Retinal pigment epithelial cell (primary cell): ENCODE measurements around the gene GUCA2A.

Source experiments
- DNase-seq: peaks from one replicate; pipeline ENCODE4 v3.0.0-alpha.2; 2010; ENCODE audit warnings: low read depth
- H3K4me3 ChIP-seq: 2 replicates; pipeline ENCODE4 v1.5.1; 2011; ENCODE audit warnings: mild to moderate bottlenecking, low read length, control low read depth, moderate library complexity
- CTCF ChIP-seq: conservative IDR thresholded peaks from 2 replicates; pipeline ENCODE4 v1.5.1; 2011; ENCODE audit warnings: low read depth, low read length, control low read depth, inconsistent platforms

The GUCA2A gene

GRCh38 chr1:42176902-42177519, 12.5 kb upstream of the GUCA2A start:
- TF ChIP-seq CTCF, result peak; percentile 87
- H3K4me3 ChIP-seq, result no peak overlapping the region
- DNase-seq, result no peak

- TF ChIP-seq CTCF, result no peak
- no peak for DNase-seq
- no peak overlapping the region for H3K4me3 ChIP-seq
These were observed 10.9 kb upstream of the GUCA2A start for GRCh38 chr1:42175314-42176054.

- TF ChIP-seq CTCF, result no peak
- no peak for DNase-seq
- H3K4me3 ChIP-seq, result no peak overlapping the region
These were observed 9.6 kb upstream of the GUCA2A start for GRCh38 chr1:42173961-42174735.

GRCh38 chr1:42173155-42173933, 8.8 kb upstream of the GUCA2A start:
- TF ChIP-seq CTCF, result peak; percentile 98
- no peak for DNase-seq
- H3K4me3 ChIP-seq, result no peak overlapping the region

- no peak overlapping the region for H3K4me3 ChIP-seq
- DNase-seq, result no peak
- no peak for TF ChIP-seq CTCF
These were observed 8.0 kb upstream of the GUCA2A start for GRCh38 chr1:42172381-42173133.

- no peak for DNase-seq
- no peak for TF ChIP-seq CTCF
- no peak overlapping the region for H3K4me3 ChIP-seq
These were observed 7.2 kb upstream of the GUCA2A start for GRCh38 chr1:42171679-42172266.
